Islet of Langerhans (tissue), 1 donor: ENCODE data around the gene PTX4.
"Not testable (repeated sequence)": the region's sequence is repeated elsewhere in the genome, so short reads cannot be mapped to it uniquely, and the experiment has no call there.

Experiments
- FAIRE-seq: peaks from one replicate; lab custom pipeline; 2011; peaks lifted over from hg19 to GRCh38; lab: Jason Lieb, UNC

The PTX4 gene

GRCh38 chr16:1481906-1482835 lies 6.6 kb downstream of the PTX4 start:
- FAIRE-seq = no peak

DNA sequence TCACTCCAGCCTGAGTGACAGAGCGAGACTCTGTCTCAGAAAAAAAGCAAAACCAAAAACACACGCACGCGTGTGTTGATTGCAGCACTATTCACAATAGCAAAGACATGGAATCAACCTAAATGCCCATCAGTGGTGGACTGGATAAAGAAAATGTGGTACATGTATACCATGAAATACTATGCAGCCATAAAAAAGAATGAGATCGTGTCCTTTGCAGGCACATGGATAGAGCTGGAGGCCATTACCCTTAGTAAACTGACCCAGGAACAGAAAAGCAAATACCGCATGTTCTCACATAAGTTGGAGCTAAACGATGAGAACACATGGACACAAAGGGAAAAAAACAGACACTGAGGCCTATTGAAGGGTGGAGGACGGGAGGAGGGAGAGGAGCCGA lies 9.8 kb downstream of the PTX4 start:
- FAIRE-seq = not testable (repeated sequence)

DNA sequence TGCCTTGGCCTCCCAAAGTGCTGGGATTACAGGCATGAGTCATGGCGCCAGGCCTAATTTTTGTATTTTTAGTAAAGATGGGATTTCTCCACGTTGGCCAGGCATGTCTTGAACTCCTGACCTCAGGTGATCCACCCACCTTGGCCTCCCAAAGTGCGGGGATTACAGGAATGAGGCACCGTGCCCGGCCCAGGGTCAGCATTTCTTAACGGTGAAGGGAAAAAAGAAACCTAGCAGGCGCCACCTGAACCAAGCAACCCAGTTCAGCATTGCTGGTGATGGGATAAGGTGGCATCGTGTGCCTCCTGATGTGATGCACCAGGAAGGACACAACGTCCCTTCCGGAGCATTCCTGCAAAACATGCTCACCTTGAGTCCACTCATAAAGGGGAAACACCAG lies 11.7 kb downstream of the PTX4 start:
- no peak for FAIRE-seq

GRCh38 chr16:1475552-1476114 lies 13.1 kb downstream of the PTX4 start:
- FAIRE-seq = no peak

DNA sequence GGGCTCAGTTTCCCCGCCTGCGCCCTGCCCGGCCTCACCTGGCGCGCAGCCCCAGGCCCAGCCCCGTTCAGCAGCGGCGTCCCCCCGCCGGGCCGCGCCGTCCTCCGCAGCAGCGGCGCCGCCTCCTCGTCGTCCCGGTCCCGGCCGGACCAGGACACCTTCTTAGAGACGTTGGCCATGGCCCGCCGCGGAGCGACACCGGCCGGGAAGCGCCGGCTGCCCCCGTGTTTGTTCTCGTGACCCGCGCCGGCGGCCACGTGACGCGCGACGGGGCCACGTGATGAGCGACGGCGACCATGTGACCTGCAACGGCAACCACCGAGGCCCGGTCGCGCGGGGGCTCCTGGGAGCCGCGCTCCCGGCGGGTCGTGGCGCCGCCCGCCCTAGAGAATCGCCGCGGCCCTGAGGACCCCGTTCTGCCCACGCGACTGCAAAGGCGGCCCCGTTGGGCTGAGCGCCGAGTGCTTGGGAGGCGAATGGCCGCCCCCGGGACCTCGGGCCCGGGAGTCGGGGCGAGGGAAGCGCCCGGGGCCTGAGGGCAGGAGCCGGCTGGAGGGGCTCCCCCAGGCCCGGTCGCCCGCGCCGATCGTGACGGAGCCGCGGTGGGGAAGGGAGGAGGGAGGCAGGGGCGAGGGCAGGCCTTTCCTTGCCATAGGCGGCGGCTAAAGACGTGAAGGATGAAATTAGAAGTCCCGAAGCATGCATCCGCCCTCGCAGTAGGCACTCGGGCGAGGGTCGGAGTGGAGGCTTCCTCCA lies 13.8 kb downstream of the PTX4 start, which contains the start of gene CLCN7:
CLCN7 (minus strand) TSS at position 233 of the 756 bp plus-strand sequence; CDS start at position 179, 54 bp downstream.
- FAIRE-seq = no peak

DNA sequence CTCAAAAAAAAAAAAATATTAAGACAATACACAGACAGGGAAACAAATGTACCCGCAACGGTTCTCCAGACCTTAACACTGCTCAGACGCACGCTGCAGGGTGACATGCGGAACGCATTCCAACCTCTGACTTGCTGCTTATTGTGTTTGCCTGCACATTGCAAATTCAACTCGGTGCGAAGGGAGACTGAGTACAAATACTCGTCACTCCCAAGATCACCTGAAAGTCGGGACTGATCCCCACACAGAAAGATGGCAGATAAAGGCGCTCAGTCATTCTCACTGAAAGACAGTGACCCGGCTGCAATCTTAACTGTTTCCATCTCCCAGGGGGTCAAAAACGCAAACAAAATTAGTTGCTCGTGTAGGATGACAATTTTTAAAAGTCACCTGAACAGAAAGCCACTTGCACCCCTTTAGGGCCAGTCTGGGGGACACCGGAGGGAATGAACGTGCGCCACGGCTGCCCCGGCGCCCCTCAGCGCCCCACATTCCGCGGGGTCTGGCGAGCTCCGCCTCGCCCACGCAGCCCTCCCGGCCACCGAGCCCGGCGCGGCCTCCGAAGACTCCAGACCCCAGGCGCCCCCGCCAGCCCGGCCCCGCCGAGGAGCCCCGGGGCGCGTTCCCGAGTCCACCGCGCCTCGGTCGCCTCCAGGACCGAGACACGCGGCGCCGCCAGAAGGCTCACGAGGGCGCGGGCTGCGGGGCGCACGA lies 14.5 kb downstream of the PTX4 start:
- no peak for FAIRE-seq

GRCh38 chr16:1472974-1473373 lies 15.8 kb downstream of the PTX4 start:
- FAIRE-seq = no peak

GRCh38 chr16:1471569-1472194 lies 17.1 kb downstream of the PTX4 start:
- FAIRE-seq = no peak

DNA sequence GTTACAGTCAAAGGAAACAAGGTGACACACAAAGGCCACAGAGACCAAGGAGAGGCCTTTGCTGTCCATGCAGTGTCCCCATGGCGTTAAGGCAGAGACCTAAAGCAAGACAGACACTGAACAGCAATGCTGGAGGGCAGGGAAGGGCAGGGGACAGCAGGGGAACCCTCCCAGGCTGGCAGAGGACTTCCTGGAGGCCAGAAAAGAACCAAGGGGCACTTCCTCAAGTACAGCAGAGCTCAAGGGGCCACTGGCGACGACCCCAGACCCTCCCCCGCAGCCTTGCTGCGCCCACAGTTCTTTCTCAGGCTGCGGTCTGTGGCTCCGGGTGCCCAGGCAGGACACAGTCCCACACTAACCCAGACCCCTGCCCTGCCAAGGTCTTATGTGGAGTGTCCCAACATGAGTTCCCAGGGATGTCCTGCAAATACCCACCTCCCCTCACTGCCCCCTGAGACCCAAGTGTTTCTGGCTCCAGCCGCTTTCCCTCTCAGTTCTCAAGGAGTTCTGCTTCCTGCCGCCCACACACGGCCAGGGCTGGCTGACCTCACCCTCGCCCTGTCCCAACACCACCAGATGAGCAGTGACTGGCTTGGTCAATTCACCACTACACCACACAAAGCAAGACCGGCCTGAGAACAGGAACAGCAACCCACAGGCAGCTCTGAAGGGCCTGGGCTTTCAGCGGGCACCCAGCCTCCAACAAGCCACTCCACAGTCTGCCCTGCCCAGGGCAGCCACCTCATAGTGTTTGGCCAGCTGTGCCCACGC lies 18.1 kb downstream of the PTX4 start:
- FAIRE-seq = no peak

- no peak for FAIRE-seq
Observed at GRCh38 chr16:1469693-1470201, 19.0 kb downstream of the PTX4 start.

DNA sequence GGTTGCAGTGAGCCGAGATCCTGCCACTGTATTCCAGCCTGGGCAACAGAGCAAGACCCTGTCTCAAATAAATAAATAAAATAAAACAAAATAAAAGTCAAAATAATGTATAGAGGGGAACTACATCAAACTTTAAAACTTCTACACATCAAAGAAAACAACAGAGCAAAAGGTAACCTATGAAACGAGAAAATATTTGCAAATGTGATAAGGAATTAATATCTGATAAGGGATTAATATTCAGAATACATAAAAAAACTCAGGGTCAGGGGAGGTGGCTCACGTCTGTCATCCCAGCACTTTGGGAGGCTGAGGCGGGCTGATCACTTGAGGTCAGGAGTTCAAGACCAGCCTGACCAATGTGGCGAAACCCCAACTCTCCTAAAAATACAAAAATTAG lies 19.6 kb downstream of the PTX4 start:
- FAIRE-seq = not testable (repeated sequence)

- no peak for FAIRE-seq
Observed at GRCh38 chr16:1468426-1468810, 20.3 kb downstream of the PTX4 start.

DNA sequence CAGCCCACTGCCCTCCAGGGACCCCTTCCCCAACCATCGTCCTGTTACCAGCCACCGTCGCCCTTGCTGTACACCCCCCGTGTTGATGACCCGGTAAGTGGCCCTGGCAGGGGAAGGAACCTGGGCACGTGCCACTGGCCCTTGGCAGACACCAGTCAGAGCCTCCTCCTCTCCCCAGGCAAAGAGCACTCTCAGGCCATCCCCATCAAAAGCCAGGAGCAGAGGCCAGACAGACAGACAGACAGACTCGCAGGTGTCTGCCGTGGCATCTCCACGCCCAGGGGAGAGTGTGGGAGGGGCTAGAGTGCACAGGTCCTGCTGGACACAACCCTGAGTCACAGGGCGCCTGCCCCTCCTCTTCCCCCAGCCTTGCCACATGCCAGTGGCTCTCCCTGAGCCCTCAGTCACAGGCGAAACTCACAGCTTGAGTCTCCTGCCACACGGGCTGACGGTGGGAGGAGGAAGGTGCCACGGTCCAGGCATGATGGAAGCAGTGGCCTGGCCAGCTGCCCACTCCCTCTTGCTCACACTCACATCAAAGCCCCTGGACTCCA lies 21.7 kb downstream of the PTX4 start:
- FAIRE-seq = no peak

- no peak for FAIRE-seq
Observed at GRCh38 chr16:1466054-1466453, 22.7 kb downstream of the PTX4 start.

DNA sequence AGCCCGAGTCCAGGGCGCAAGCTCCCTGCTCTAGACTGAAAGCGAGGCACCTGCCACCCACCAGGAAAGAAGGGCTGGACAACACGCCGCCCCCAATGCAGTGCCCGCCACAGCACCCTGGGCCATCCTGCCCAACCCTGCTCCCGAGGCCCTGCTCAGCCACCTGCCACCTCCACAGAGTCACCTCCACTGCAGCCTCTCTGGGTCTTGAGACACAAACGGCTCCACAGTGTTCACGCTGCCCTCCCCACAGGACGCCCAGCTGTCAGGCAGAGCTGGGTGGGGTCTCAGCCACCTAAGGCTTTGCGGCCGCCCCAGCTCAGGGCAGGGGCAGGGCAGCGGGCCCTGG lies 23.2 kb downstream of the PTX4 start:
- no peak for FAIRE-seq

- FAIRE-seq = no peak
Observed at GRCh38 chr16:1464894-1465566, 23.7 kb downstream of the PTX4 start.

GRCh38 chr16:1464196-1464893 lies 24.4 kb downstream of the PTX4 start:
- no peak for FAIRE-seq

- FAIRE-seq = no peak
Observed at GRCh38 chr16:1461146-1461545, 27.6 kb downstream of the PTX4 start.

DNA sequence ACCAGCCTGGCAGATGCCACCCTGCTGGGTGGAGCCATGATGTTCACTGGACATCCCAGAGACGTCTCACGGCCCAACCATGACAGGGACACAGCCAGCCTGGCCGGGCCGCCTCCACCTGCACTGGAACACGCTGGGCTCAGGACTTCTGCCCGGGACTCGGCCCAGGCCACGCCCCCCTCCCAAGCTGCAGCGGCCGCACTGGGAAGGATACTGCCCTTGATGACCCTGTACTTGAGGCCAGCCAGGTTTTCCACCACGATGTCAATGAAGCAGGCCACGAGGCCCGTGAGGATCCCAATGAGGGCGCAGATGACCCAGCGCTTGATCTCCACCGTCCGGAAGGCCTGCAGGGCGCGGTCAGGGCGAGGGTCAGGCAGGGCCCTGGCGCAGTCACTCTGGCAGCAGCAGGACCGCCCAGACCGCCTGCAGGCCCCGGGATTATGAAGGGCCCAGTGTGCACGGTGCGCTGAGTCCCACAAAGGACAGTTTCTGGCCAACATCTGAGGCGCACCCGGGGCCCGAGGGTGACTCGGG lies 28.1 kb downstream of the PTX4 start:
- FAIRE-seq = no peak
